ENCODE data around the gene CLDN1.

The CLDN1 gene

GRCh38 chr3:190321789-190322603 is at the start of gene CLDN1:
Gene CLDN1, minus strand, starts transcription at chr3:190322446. Its CDS starts 240 bp downstream, at chr3:190322206.
- peak; percentile 53 for DNase-seq (ENCODE audit: low spot score)

GRCh38 chr3:190371152-190371551 is 48.9 kb upstream of the CLDN1 start:
- DNase-seq (ENCODE audit: low spot score): no peak

GRCh38 chr3:190370369-190370768 is 48.1 kb upstream of the CLDN1 start:
- no peak for DNase-seq (ENCODE audit: low spot score)

- no peak for DNase-seq (ENCODE audit: low spot score)
These were observed 47.5 kb upstream of the CLDN1 start for GRCh38 chr3:190369668-190370295.

GRCh38 chr3:190368881-190369280 is 46.6 kb upstream of the CLDN1 start:
- no peak for DNase-seq (ENCODE audit: low spot score)

- no peak for DNase-seq (ENCODE audit: low spot score)
These were observed 43.9 kb upstream of the CLDN1 start for GRCh38 chr3:190366133-190366532.

- no peak for DNase-seq (ENCODE audit: low spot score)
These were observed 40.0 kb upstream of the CLDN1 start for GRCh38 chr3:190362258-190362657.

GRCh38 chr3:190361791-190362190 is 39.5 kb upstream of the CLDN1 start:
- no peak for DNase-seq (ENCODE audit: low spot score)

- no peak for DNase-seq (ENCODE audit: low spot score)
These were observed 38.0 kb upstream of the CLDN1 start for GRCh38 chr3:190360228-190360627.

GRCh38 chr3:190359813-190360212 is 37.6 kb upstream of the CLDN1 start:
- no peak for DNase-seq (ENCODE audit: low spot score)

GRCh38 chr3:190357468-190357867 is 35.2 kb upstream of the CLDN1 start:
- DNase-seq (ENCODE audit: low spot score): no peak

- DNase-seq (ENCODE audit: low spot score): no peak
These were observed 34.0 kb upstream of the CLDN1 start for GRCh38 chr3:190356246-190356645.

GRCh38 chr3:190352861-190353457 is 30.7 kb upstream of the CLDN1 start:
- DNase-seq (ENCODE audit: low spot score): no peak

- no peak for DNase-seq (ENCODE audit: low spot score)
These were observed 24.3 kb upstream of the CLDN1 start for GRCh38 chr3:190346541-190346940.

- no peak for DNase-seq (ENCODE audit: low spot score)
These were observed 23.6 kb upstream of the CLDN1 start for GRCh38 chr3:190345878-190346277.

- DNase-seq (ENCODE audit: low spot score): no peak
These were observed 23.0 kb upstream of the CLDN1 start for GRCh38 chr3:190345027-190345821.

GRCh38 chr3:190340071-190340470 is 17.8 kb upstream of the CLDN1 start:
- DNase-seq (ENCODE audit: low spot score): no peak

- DNase-seq (ENCODE audit: low spot score): no peak
These were observed 16.9 kb upstream of the CLDN1 start for GRCh38 chr3:190339130-190339529.

- DNase-seq (ENCODE audit: low spot score): no peak
These were observed 16.5 kb upstream of the CLDN1 start for GRCh38 chr3:190338717-190339116.

- DNase-seq (ENCODE audit: low spot score): no peak
These were observed 15.1 kb upstream of the CLDN1 start for GRCh38 chr3:190337301-190337700.

GRCh38 chr3:190336516-190337189 is 14.4 kb upstream of the CLDN1 start:
- no peak for DNase-seq (ENCODE audit: low spot score)

- DNase-seq (ENCODE audit: low spot score): no peak
These were observed 11.7 kb upstream of the CLDN1 start for GRCh38 chr3:190333961-190334360.

Data from CD4-positive, alpha-beta T cell treated with Interleukin-6 at 100 ng/mL for 8 hours (primary cell).